Lower leg skin (tissue), 3 donors: Measurements from ENCODE around the gene CCDC188.

Experiments used
- CTCF ChIP-seq, 3 donors: fragments of 450-650 bp; IDR thresholded peaks; one replicate each; pipeline ENCODE4 v1.5.1; 2016; ENCODE audit warnings: antibody characterized with exemption in 3 of 3, mild to moderate bottlenecking in 3 of 3, moderate library complexity in 2 of 3
- POLR2A ChIP-seq, 2 donors: fragments of 450-650 bp; IDR thresholded peaks; one replicate each; pipeline ENCODE4 v1.6.1; 2016 to 2017; ENCODE audit warnings: antibody characterized with exemption in 2 of 2, mild to moderate bottlenecking in 1 of 2, moderate library complexity in 1 of 2

- TF ChIP-seq CTCF (IDR thresholded peaks at IDR 0.05) (no peak), POLR2A (IDR thresholded peaks at IDR 0.05) (no peak)
These were observed 32.2 kb upstream of the CCDC188 start for GRCh38 chr22:20183101-20183500.
